Measurements from ENCODE around the gene GRM4.

Gene GRM4

GRCh38 chr6:33991610-33992009 is 154.3 kb downstream of the GRM4 start:
- DNase-seq: no peak

- no peak for DNase-seq
Observed at GRCh38 chr6:33990061-33990541, 155.8 kb downstream of the GRM4 start.

DNA sequence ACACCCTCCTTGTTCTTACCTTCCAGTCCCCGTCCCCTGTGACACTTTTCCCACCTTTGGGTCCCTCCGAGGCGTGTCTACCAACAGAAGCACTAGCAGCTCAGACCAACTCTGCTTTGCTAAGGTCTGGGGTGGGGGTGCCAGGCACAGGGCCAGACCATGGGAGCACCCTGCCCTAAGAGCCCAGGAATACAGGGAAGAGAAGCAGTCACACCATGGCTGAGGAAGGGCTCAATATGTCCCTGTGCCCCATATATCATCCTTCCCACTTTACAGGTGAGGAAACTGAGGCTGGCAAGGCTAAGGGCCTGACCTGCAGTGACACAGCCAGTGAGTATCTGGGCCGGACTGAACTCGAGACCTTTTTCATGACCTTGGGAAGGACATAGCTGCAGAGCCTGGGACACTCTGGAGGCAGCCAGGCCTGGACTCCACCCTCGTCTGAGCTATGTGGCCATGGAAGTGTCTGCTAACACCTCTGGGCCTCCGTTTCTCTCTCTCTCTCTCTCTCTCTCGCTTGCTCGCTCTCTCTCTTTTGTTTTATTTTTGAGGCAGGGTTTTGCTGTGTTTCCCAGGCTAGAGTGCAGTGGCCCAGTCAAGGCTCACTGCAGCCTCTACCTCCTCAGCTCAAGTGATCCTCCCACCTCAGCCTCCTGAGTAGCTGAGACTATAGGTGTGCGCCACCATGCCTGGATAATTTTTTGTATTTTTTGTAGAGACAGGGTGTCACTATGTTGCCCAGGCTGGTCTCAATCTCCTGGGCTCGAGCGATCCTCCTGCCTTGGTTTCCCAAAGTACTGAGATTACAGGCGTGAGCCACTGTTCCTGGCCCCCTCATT is 156.7 kb downstream of the GRM4 start:
- DNase-seq: no peak

DNA sequence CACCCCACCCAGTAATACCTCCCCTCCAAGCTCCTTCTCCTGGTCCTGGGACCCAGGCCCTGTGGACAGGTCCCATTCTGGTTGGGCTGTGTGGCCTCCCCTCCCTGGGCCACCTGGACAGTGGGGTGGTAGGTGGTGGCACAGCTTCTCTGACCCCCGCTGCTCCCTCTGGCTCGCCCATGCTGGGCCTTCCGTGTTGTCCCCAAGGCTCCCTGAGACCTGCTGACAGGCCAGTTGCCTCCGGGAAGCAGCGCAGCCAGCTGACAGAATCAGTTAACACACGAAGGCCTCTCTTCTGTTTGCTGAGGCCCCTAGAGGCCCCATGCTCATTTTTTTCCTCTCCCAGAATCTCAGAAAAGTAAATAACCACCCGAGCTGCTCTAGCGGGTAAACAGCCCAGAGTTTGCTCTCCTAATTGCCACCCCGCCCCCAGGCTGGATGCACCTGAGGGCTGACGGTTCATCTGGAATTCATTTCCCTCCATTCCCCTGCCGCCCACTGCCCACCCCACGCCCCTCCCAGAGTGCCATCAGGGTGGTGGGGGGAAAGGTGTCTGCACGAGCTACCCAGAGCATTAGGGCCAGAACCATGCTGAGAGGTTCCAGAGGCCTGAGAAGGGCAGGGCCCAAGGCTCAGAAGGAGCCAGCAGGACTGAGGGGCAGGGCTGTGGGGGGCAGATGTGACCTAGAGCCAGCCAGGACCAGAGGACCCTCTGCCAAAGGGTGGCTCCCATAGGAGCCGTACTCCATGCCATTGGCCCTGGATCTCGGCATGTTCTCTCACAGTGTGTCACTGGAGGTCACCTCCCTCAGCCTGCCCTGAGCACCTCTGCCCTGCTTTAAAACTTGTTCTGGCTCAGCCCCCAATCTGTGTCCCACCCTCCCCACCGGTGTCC is 157.5 kb downstream of the GRM4 start:
- no peak for DNase-seq

GRCh38 chr6:33987531-33988021 is 158.3 kb downstream of the GRM4 start:
- no peak for DNase-seq

- no peak for DNase-seq
Observed at GRCh38 chr6:33985947-33986346, 159.9 kb downstream of the GRM4 start.

DNA sequence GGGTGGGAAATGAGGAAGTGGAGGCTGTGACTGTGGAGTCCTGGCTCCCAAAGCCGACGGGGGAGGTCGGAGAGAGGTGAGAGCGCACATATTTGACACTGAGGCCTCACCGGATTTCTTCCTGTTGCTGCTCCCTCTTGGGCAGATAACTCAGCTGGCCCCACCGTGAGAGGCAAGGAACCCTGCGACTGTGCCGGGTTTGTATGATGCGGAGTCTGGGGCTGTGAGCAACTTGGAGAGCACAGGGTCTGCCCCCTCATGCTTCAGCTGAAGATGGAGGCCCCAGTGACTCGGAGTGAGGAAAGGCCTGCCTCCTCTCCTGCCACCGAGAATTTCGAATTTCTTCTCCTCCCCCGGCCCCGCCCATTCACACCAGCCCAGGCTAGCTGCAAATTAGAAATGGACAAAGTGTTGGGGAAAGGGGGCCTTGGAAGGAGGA is 160.6 kb downstream of the GRM4 start:
- no peak for DNase-seq

GRCh38 chr6:33984466-33985312 is 161.2 kb downstream of the GRM4 start:
- DNase-seq: no peak

DNA sequence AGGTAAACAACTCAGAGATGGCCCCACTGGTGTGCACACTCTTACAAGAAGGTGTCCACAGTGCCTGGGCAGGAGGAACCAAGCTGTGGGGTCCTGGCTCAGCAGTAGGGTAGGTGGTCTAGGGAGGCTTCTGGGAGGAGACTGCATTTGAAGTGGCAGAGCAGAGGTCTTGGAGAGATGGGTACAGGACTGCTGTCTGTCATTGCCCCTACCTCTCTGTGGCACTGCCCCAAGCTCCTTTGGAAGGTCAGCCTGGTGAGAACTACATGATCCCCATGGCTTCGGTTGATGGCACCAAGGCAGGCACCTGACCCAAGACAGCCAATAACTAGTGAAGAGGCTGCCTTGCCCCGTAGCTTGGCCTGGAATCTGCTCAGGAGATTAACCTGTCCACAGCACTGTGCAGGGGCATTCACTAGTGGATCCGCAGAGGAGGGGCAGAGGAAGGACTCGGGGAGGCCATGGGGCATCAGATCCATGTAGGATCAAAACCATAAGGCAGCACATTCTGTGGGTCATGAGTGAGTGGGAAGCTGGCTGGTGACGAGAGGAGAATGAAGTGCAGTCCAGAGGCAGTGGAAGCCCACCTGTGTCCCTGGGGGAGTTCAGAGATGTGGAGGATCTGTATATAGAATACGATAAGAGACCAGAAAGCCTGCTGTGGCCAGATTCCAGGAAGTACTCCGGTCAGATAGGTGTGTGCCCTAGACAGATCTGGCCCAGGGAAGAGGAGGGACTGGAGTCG is 162.0 kb downstream of the GRM4 start:
- no peak for DNase-seq

DNA sequence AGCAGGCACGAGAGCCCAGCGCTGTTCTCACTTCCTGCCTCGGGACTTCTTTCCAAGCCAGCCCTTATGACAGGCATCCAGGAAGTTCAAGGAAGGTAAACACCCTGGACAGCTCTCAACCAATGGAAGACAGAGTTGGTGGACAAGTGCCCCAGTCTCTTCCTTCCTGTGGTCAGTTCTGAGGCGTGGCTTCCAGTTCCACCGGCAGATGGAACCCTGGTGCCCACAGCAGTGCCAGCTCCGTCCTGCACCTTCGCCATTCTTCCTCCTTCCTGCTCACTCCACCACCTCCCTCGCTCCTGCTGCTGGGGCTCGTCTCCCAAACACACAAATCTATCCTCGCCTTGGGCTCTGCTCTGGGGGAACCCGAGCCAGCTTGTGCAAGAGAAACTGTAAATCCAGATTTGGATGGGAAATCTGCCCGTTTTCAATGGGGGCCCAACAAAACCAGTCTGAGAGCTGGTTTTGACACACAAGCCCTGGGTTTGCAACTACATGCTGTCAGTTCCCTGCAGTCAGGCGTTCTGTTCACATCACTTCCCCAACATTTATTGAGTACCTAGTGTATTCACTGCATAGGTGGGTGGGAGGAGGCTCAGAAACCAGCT is 162.7 kb downstream of the GRM4 start:
- DNase-seq: no peak

DNA sequence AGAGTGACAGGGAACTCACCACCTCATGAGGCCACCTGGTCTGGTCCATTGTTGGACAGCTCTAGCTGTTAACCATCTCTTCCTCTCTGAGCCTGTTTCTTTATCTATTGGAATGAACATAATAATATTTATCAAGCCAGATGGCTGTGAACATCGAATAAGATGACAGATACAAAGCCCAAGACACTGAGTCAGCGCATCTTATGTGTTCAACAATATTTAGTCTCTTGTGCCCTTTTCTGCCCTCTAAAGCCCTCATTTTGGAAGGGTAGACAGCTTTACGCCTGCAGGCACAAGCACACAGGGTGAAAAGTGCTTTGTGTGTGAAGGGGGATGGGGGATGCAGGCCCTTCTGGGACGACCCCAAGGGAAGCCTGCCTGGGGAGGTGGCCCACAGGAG is 164.0 kb downstream of the GRM4 start:
- no peak for DNase-seq

- DNase-seq: no peak
Observed at GRCh38 chr6:33981421-33981820, 164.5 kb downstream of the GRM4 start.

DNA sequence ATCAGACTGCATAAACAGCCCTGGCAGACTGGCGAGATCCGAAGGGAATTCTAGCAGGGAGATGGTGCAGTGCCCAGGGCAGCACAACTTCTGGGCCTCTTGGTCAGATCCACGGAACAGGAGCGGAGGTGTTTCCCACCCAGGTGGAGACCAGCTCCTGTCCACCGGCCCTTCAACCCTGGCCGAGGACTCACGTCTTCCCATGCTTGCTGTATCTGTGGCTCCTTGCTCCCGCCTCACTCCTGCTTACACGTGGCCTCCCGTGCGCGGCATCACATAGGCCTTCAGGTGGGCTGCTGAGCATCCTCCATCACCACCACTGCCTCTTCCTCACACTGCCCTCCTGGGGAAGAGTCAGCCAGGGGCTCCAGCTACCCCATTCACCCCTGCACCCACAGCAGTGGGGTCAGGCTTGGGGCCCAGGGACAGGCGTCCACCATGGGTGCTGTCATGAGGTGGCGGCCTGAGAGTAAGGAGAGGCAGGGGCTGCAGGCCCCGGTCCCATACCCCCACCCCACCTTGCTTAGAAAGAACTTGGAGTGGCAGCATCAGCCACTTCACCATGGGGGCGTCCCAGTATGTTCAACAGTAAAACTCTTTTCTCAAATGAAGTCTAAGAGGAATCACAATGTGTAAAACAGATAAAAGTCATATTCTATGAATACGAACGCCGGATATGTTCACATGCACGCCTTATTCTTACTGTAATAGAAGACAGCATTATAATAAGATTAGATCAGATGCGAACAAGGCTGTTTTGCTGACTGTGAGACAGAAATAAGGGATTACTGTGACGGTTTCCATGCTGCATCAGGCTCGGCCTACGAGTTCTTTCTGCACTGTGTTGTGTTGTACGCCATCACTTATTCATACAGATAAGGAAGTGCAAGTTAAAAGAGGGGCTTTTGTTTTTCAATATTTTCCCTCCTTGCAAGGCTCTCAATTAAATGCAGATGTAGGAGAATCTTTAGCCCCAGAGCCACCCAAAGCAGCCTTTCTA is 165.4 kb downstream of the GRM4 start:
- DNase-seq: no peak

- no peak for DNase-seq
Observed at GRCh38 chr6:33979750-33980149, 166.1 kb downstream of the GRM4 start.

DNA sequence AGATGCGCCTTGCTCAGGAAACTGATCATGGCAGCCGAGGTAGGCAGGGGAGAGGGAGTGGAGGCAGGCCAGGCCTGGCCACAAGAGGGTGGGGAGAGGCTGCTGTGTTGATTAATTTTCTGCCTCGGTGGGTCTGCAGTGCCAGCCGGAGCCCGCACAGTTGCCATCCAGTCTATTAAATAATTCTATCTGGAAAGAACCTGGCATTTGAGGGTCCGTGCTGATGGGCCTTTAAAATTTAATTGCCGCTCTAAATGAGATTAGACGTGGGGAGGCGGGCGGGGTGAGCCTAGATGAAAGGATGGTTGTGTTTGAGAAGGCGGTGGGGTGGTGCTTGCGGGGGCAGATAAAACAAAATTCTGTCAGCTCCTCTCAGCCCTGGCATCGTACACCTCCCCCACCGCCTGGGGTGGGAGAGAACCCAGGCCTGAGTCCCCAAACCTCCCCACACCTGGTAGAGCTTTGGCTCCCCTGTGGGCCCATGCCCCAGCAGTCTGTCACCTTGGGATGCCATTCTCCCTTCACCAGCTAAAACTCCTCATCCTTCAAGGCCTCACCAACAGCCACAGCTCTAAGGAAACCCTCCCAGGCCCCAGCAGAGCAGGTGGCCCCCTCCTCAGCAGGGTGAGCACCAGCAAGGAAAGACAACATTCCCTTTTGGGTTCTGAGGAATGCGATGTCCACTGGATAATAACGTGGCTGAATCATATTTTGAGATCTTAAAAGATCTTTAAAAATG is 167.3 kb downstream of the GRM4 start:
- DNase-seq: no peak

DNA sequence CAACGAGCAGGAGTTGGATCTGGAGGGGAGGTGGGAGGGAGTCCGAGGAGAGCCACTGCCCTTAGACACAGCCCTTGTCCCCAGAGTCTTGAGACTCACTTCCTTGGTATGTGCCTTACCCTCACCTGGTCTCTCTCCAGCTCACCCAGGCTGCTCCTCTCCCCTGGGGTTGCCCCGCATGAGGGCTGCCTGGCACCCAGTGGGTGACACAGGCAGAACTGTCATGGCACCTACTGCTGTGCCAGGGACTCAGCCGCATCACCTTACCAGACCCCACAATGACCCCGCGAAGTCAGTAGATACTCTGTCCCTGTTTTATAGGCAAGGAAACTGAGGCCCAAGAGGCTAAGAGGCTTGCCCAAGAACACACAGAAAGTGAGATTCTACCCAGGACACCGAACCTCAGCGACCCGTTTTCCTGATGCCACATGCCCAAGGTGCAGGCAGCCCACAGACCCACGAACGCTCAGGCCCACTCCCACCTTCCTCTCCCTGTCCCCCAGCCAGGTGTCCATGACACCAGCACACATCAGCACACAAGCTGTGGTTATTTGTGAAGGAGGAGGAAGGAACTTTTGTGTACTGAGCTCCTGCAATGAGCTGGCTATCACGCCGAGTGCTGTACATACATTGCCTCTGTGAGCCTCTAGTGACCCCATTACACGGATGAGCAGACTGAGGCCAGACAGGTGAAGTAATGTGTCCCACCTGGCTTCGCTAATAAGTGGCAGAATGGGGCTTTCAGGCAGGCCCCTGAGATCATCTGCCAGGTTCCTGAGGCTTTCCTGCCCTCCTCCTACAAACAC is 168.1 kb downstream of the GRM4 start:
- no peak for DNase-seq

DNA sequence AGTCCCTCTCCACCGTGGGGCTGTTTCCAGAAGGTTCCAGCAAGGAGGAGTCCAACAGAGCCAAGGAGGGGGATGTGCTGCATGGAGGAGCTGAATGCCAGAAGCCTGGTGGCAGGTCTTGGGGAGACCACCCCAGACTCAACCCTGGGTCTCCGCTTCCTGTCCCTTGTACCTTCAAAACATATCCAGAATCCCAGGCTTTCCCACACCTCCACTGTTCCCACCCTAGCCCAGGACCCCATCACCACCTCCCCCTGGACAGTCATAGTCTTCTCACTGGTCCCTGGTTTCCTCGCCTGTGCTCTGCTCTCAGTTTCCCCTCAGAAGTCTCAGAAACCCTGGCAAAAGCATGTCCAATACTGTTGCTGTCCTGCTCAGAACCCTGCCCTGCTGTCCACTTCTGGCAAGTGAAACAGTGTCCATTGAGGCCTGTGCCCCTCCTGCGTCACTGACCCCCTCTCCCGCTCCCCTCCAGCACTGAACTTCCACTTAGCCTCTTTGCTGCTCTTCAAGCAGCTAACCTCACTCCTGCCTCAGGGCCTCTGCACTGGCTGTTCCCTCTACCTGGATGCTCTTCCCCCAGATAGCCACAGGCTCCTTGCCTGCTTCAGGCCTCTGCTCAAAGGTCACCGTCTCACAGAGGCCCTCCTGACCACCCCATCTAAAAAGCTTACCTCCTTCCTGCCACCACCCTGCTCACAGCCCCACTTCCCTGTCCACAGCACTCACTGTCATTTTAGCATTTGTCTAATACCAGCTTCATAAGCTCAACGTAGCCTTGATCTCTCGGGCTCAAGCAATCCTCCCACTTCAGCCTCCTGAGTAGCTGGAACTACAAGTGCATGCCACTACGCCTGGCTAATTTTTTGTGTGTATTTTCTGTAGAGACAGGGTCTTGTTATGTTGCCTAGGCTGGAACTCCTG is 169.2 kb downstream of the GRM4 start:
- DNase-seq: no peak

Data from left hindlimb (tissue), 1 donor.